GM06990 (cell line): ENCODE data around the gene DNAAF1.

ENCODE experiments used
- DNase-seq: peaks from one replicate; pipeline ENCODE4 v3.0.0-alpha.2; 2011; ENCODE audit not compliant: insufficient read length; ENCODE audit errors: extremely low read depth
- H3K27me3 ChIP-seq: replicated peaks from 2 replicates; pipeline ENCODE4 v1.6.0; 2011; ENCODE audit warnings: low read length; ENCODE audit not compliant: control insufficient read depth, insufficient read depth
- H3K36me3 ChIP-seq: 2 replicates; pipeline ENCODE4 v1.5.1; 2011; ENCODE audit warnings: low read length; ENCODE audit not compliant: control insufficient read depth, insufficient read depth
- H3K4me3 ChIP-seq: replicated peaks from 2 replicates; pipeline ENCODE4 v1.5.1; 2011; ENCODE audit warnings: low read depth, mild to moderate bottlenecking, control low read depth, low read length
- CTCF ChIP-seq: IDR thresholded peaks from 2 replicates; pipeline ENCODE4 v1.5.1; 2011; ENCODE audit warnings: low read length, control low read depth, mild to moderate bottlenecking, inconsistent platforms; ENCODE audit not compliant: insufficient read depth, poor library complexity, severe bottlenecking

DNAAF1 gene

GRCh38 chr16:84184775-84185174 is 39.7 kb downstream of the DNAAF1 start:
- Histone ChIP-seq H3K36me3 (peaks cover 16% of the 10 kb centered on the region), H3K27me3 (no peaks in the 10 kb centered on the region), H3K4me3 (no peak overlapping the region)
- TF ChIP-seq CTCF = no peak
- DNase-seq = no peak

GRCh38 chr16:84186685-84187437 is 41.8 kb downstream of the DNAAF1 start, which contains the start of gene TAF1C:
Gene TAF1C (minus strand): TSS chr16:84187057. CDS start chr16:84184988, 2,069 bp downstream.
- H3K27me3 ChIP-seq = no peaks in the 10 kb centered on the region
- peaks cover 9% of the 10 kb centered on the region for H3K36me3 ChIP-seq
- peak; percentile 96 for DNase-seq
- H3K4me3 ChIP-seq = peak within 1 kb of the TSS; percentile 96
- peak; percentile 98 for TF ChIP-seq CTCF

DNA sequence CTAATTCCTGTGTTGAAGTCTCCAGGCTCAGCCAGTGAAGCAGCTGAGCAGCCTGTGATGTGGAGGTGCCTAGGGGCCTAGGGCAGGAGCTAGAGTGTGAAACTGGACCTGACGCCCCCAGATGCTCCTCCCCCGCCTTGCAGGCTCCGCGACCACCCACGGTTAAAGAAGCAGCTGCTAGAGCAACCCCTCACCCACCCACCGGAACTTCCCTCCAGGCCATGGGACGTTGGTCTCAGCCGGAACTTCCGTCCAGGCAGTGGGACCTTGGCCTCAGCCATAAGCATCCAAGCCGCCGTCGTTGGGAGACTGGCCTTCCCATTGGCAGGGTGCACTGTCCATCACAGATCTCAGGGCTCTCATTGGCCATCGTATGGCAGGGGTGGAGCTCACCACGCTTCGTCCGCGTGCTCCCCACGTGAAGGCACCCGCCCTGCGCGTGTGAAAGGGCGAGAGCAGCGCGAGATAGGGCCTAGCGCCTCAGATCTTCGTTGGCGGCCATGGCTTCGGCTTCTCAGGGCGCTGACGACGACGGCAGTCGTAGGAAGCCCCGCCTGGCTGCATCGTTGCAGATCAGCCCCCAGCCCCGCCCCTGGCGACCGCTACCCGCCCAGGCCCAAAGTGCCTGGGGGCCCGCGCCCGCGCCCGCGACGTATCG is 45.8 kb downstream of the DNAAF1 start, which contains the start of gene ADAD2:
TSS of gene ADAD2 (plus strand) at position 427 of the 658 bp plus-strand sequence. CDS start at position 501, 74 bp downstream.
- TF ChIP-seq CTCF = no peak
- no peaks in the 10 kb centered on the region for H3K27me3 ChIP-seq
- H3K4me3 ChIP-seq = no peak within 1 kb of the TSS
- no peak for DNase-seq
- H3K36me3 ChIP-seq = no peaks in the 10 kb centered on the region

DNA sequence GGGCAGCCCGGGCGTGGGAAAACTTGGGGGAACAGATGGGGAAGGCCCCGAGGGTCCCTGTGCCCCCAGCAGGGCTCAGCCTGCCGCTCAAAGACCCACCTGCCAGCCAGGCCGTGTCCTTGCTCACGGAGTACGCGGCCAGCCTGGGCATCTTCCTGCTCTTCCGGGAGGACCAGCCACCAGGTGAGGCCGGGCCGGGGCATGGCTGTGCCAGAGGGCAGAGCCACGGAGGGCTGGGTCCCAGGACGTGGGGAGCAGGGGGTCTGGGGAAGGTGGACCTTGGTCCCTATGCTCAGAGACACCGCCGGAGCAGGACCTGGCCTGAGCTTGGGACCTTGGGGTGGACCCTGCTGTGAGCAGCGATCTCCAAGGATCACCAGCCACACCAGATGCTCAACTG is 46.4 kb downstream of the DNAAF1 start:
- no peak for TF ChIP-seq CTCF
- Histone ChIP-seq H3K27me3 (no peaks in the 10 kb centered on the region), H3K36me3 (no peaks in the 10 kb centered on the region), H3K4me3 (no peak overlapping the region)
- DNase-seq = no peak

GRCh38 chr16:84193480-84193879 is 48.4 kb downstream of the DNAAF1 start:
- Histone ChIP-seq H3K4me3 (no peak overlapping the region), H3K27me3 (no peaks in the 10 kb centered on the region), H3K36me3 (no peaks in the 10 kb centered on the region)
- no peak for DNase-seq
- no peak for TF ChIP-seq CTCF
